Mesenchymal stem cell (in vitro differentiated cells and primary cell): Measurements from ENCODE around the gene CLTA.

Experiments used
- DNase-seq: peaks from one replicate; pipeline ENCODE4 v3.0.0-alpha.2; 2013
- H2AFZ ChIP-seq: one replicate; pipeline ENCODE4 v1.6.1; 2013; ENCODE audit warnings: low read depth, mild to moderate bottlenecking, control low read depth, inconsistent platforms, low read length, moderate library complexity
- H2AK5ac ChIP-seq: 2 replicates; pipeline ENCODE4 v1.6.1; 2013; ENCODE audit warnings: low read length, moderate library complexity, mild to moderate bottlenecking, inconsistent platforms; ENCODE audit not compliant: severe bottlenecking
- H2BK120ac ChIP-seq: one replicate; pipeline ENCODE4 v1.6.1; 2013; ENCODE audit warnings: low read depth, mild to moderate bottlenecking, inconsistent platforms, low read length, moderate library complexity
- H2BK12ac ChIP-seq, 2 experiments: one replicate each; pipeline ENCODE4 v1.6.1; 2013; ENCODE audit warnings: inconsistent platforms in 2 of 2, low read length in 2 of 2, mild to moderate bottlenecking in 2 of 2, moderate library complexity in 2 of 2, control low read depth in 1 of 2
- H2BK15ac ChIP-seq: one replicate; pipeline ENCODE4 v1.6.1; 2013; ENCODE audit warnings: mild to moderate bottlenecking, low read depth, inconsistent platforms; ENCODE audit not compliant: poor library complexity, severe bottlenecking
- H2BK5ac ChIP-seq: 2 replicates; pipeline ENCODE4 v1.6.1; 2013; ENCODE audit warnings: low read depth, mild to moderate bottlenecking, low read length, control low read depth, inconsistent platforms; ENCODE audit not compliant: poor library complexity, severe bottlenecking
- H3K14ac ChIP-seq, 2 experiments: one replicate each; pipeline ENCODE4 v1.6.1; 2013; ENCODE audit warnings: inconsistent platforms in 2 of 2, low read length in 2 of 2, control low read depth in 1 of 2, mild to moderate bottlenecking in 1 of 2, moderate library complexity in 1 of 2
- H3K18ac ChIP-seq, 2 experiments: one replicate each; pipeline ENCODE4 v1.6.1; 2013; ENCODE audit warnings: inconsistent platforms in 2 of 2, low read length in 2 of 2, control low read depth in 1 of 2, low read depth in 1 of 2, mild to moderate bottlenecking in 1 of 2
- H3K23ac ChIP-seq, 2 experiments: one replicate each; pipeline ENCODE4 v1.6.1; 2013; ENCODE audit warnings: inconsistent platforms in 2 of 2, low read length in 2 of 2, mild to moderate bottlenecking in 2 of 2, moderate library complexity in 2 of 2, control low read depth in 1 of 2
- H3K27ac ChIP-seq: 2 replicates; pipeline ENCODE4 v1.5.1; 2013; ENCODE audit warnings: mild to moderate bottlenecking, moderate library complexity, low read length, control low read depth, inconsistent platforms; ENCODE audit not compliant: poor library complexity, severe bottlenecking
- H3K27me3 ChIP-seq, 2 experiments: 2 replicates each; pipeline versions ENCODE4 v1.6.1 to v1.7.0; 2013; ENCODE audit warnings: low read length in 2 of 2, mild to moderate bottlenecking in 2 of 2, moderate library complexity in 2 of 2, control low read depth in 1 of 2, inconsistent platforms in 1 of 2; ENCODE audit not compliant: control insufficient read depth in 1 of 2, insufficient read depth in 1 of 2
- H3K36me3 ChIP-seq, 2 experiments: 2 replicates each; pipeline versions ENCODE4 v1.6.1 to v1.7.0; 2013; ENCODE audit warnings: low read length in 2 of 2, control low read depth in 1 of 2, inconsistent platforms in 1 of 2, low read depth in 1 of 2, mild to moderate bottlenecking in 1 of 2; ENCODE audit not compliant: insufficient read depth in 2 of 2, control insufficient read depth in 1 of 2
- H3K4ac ChIP-seq, 2 experiments: one replicate each; pipeline ENCODE4 v1.6.1; 2013; ENCODE audit warnings: inconsistent platforms in 2 of 2, low read length in 2 of 2, mild to moderate bottlenecking in 2 of 2, moderate library complexity in 2 of 2, control low read depth in 1 of 2, low read depth in 1 of 2
- H3K4me1 ChIP-seq: 2 replicates; pipeline ENCODE4 v1.6.1; 2013; ENCODE audit warnings: low read depth, low read length, control low read depth; ENCODE audit not compliant: control insufficient read depth, insufficient read depth
- H3K4me2 ChIP-seq: 2 replicates; pipeline ENCODE4 v1.6.1; 2013; ENCODE audit warnings: low read length, mild to moderate bottlenecking, inconsistent platforms; ENCODE audit not compliant: poor library complexity, severe bottlenecking
- H3K4me3 ChIP-seq, 2 experiments: 2 replicates each; pipeline versions ENCODE4 v1.5.1 to v1.7.0; 2013; ENCODE audit warnings: low read length in 2 of 2, mild to moderate bottlenecking in 2 of 2, control low read depth in 1 of 2, low read depth in 1 of 2; ENCODE audit not compliant: insufficient read depth in 1 of 2
- H3K79me1 ChIP-seq: replicated peaks from 2 replicates; pipeline ENCODE4 v1.6.1; 2013; ENCODE audit warnings: mild to moderate bottlenecking, control low read depth, low read length, inconsistent platforms; ENCODE audit not compliant: poor library complexity, severe bottlenecking
- H3K9ac ChIP-seq: 2 replicates; pipeline ENCODE4 v1.7.0; 2013; ENCODE audit warnings: mild to moderate bottlenecking, low read length, moderate library complexity
- H3K9me3 ChIP-seq: 2 replicates; pipeline ENCODE4 v1.7.0; 2013; ENCODE audit warnings: mild to moderate bottlenecking, low read length; ENCODE audit not compliant: control insufficient read depth
- H4K8ac ChIP-seq: one replicate; pipeline ENCODE4 v1.6.1; 2013; ENCODE audit warnings: inconsistent platforms, mild to moderate bottlenecking, low read length, moderate library complexity
- H4K91ac ChIP-seq: one replicate; pipeline ENCODE4 v1.6.1; 2013; ENCODE audit warnings: mild to moderate bottlenecking, low read length, inconsistent platforms
- WGBS: methylation state at CpG from one replicate; pipeline ENCODE4 v1.1.7; 2013; ENCODE audit warnings: mixed read lengths; 5-methylcytosine and 5-hydroxymethylcytosine counted together

CLTA gene

GRCh38 chr9:36194326-36195000, 3.7 kb downstream of the CLTA start:
- Histone ChIP-seq H3K18ac (no peak overlapping the region), H3K9ac (peak overlapping the region; percentile 74), H4K8ac (no peak overlapping the region), H2AK5ac (no peak overlapping the region), H2BK12ac (no peak overlapping the region), H2AFZ (no peak overlapping the region), H3K79me1 (peaks cover 4% of the 10 kb centered on the region), H3K4ac (no peak overlapping the region), H2BK15ac (no peak overlapping the region), H3K14ac (no peak overlapping the region), H3K9me3 (no peaks in the 10 kb centered on the region), H2BK5ac (no peak overlapping the region), H3K4me1 (peaks cover 6% of the 10 kb centered on the region), H3K4me3 (peak overlapping the region in 1 of 2 experiments; percentile 66), H3K23ac (peak overlapping the region in 1 of 2 experiments; percentile 22), H3K27me3 (no peaks in the 10 kb centered on the region), H4K91ac (no peak overlapping the region), H3K27ac (peak overlapping the region; percentile 20), H3K4me2 (peak overlapping the region; percentile 1), H2BK120ac (no peak overlapping the region), H3K36me3 (peaks cover 15 to 38% of the 10 kb centered on the region in 2 experiments)
- peak; percentile 26 for DNase-seq
- WGBS: 71% methylated on average over 4 of the region's 4 CpGs

- H3K9ac ChIP-seq: no peak overlapping the region
- WGBS: 91% methylated on average over 11 of the region's 11 CpGs
- no peak overlapping the region for H2BK5ac ChIP-seq
- no peaks in the 10 kb centered on the region for H3K27me3 ChIP-seq
- no peak overlapping the region for H2BK120ac ChIP-seq
- peak overlapping the region; percentile 7 for H4K91ac ChIP-seq
- no peak overlapping the region for H3K14ac ChIP-seq
- H3K4me1 ChIP-seq: peaks cover 16% of the 10 kb centered on the region
- H3K36me3 ChIP-seq: peaks cover 44 to 91% of the 10 kb centered on the region in 2 experiments
- no peak overlapping the region for H2BK15ac ChIP-seq
- no peak overlapping the region for H2BK12ac ChIP-seq
- H3K27ac ChIP-seq: no peak overlapping the region
- H4K8ac ChIP-seq: no peak overlapping the region
- H3K23ac ChIP-seq: no peak overlapping the region
- H3K4me3 ChIP-seq: no peak overlapping the region
- no peak overlapping the region for H3K4ac ChIP-seq
- no peak overlapping the region for H2AFZ ChIP-seq
- no peaks in the 10 kb centered on the region for H3K9me3 ChIP-seq
- H3K18ac ChIP-seq: no peak overlapping the region
- peaks cover 5% of the 10 kb centered on the region for H3K79me1 ChIP-seq
- peak; percentile 25 for DNase-seq
- H2AK5ac ChIP-seq: no peak overlapping the region
- no peak overlapping the region for H3K4me2 ChIP-seq
These were observed 14.3 kb downstream of the CLTA start for GRCh38 chr9:36204906-36205547.

- H3K4me2 ChIP-seq: no peak overlapping the region
- peak overlapping the region in 1 of 2 experiments; percentile 9 for H3K18ac ChIP-seq
- no peak overlapping the region for H4K8ac ChIP-seq
- peak overlapping the region; percentile 65 for H3K9ac ChIP-seq
- DNase-seq: peak; percentile 44
- WGBS: 56% methylated on average over 4 of the region's 4 CpGs
- H2BK120ac ChIP-seq: no peak overlapping the region
- H3K23ac ChIP-seq: no peak overlapping the region
- H3K79me1 ChIP-seq: peaks cover 5% of the 10 kb centered on the region
- no peak overlapping the region for H4K91ac ChIP-seq
- H3K9me3 ChIP-seq: no peaks in the 10 kb centered on the region
- H2BK15ac ChIP-seq: no peak overlapping the region
- no peak overlapping the region for H2AFZ ChIP-seq
- H3K4me3 ChIP-seq: peak overlapping the region in 1 of 2 experiments; percentile 10
- peaks cover 16% of the 10 kb centered on the region for H3K4me1 ChIP-seq
- no peaks in the 10 kb centered on the region for H3K27me3 ChIP-seq
- H3K36me3 ChIP-seq: peaks cover 54 to 91% of the 10 kb centered on the region in 2 experiments
- H3K4ac ChIP-seq: no peak overlapping the region
- no peak overlapping the region for H2BK5ac ChIP-seq
- peak overlapping the region in 1 of 2 experiments; percentile 13 for H3K14ac ChIP-seq
- peak overlapping the region; percentile 83 for H3K27ac ChIP-seq
- H2BK12ac ChIP-seq: no peak overlapping the region
- H2AK5ac ChIP-seq: no peak overlapping the region
These were observed 16.3 kb downstream of the CLTA start for GRCh38 chr9:36207016-36207415.

DNA sequence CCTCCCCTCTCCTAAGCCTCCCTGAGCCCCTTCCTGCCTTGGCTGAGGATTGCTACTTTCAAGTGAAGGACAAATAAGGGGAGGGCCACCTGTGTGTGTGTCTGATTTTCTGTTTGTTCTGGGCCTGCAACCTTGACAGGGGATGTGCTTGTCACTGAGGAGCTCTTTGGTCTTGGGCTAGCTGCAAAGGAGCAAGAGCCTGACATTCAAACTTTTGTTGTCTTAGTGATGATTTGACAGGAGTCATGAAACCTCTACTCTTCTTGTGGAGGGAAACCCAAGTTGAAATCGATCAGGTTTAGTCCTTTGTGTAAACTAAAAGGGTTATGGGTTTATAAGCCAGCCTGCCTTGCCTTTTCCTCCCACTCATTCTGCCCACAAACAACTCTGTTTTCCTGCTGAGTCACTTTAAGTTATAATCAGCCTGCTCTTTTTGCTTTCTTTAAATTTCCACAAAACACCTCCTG, 16.9 kb downstream of the CLTA start:
- Histone ChIP-seq H2BK12ac (no peak overlapping the region), H3K4me1 (peaks cover 16% of the 10 kb centered on the region), H2AFZ (no peak overlapping the region), H3K36me3 (peaks cover 60 to 91% of the 10 kb centered on the region in 2 experiments), H3K9me3 (no peaks in the 10 kb centered on the region), H3K9ac (peak overlapping the region; percentile 65), H3K23ac (no peak overlapping the region), H3K4me3 (peak overlapping the region in 1 of 2 experiments; percentile 10), H2BK120ac (no peak overlapping the region), H2BK5ac (no peak overlapping the region), H3K27ac (peak overlapping the region; percentile 83), H2AK5ac (no peak overlapping the region), H3K79me1 (peaks cover 8% of the 10 kb centered on the region), H3K27me3 (no peaks in the 10 kb centered on the region), H2BK15ac (no peak overlapping the region), H4K8ac (no peak overlapping the region), H3K4me2 (no peak overlapping the region), H4K91ac (no peak overlapping the region), H3K18ac (no peak overlapping the region), H3K4ac (no peak overlapping the region), H3K14ac (no peak overlapping the region)
- peak; percentile 25 for DNase-seq
- no CpG with 5 or more reads among the region's 1 CpG for WGBS
